Activated naive CD8-positive, alpha-beta T cell treated with anti-CD3 and anti-CD28 coated beads for 36 hours (primary cell): ENCODE measurements around the gene MTHFR. TPM values are rescaled to one million over a fixed set of nuclear protein-coding genes. Genes with fewer than 3 reads are reported as not detected.
A peak's percentile ranks its signal among the peaks of the same experiment; 100 is the strongest.

Experiments
- DNase-seq: peaks from one replicate; pipeline ENCODE4 v3.0.0; 2021
- H3K27ac Mint-ChIP-seq: one replicate; pipeline ENCODE4 v1.8.0; 2022; ENCODE audit warnings: mild to moderate bottlenecking, moderate library complexity, mixed read lengths
- H3K27me3 Mint-ChIP-seq: one replicate; pipeline ENCODE4 v1.8.0; 2022; ENCODE audit warnings: mild to moderate bottlenecking, mixed read lengths
- H3K36me3 Mint-ChIP-seq: one replicate; pipeline ENCODE4 v1.8.0; 2021; ENCODE audit warnings: mild to moderate bottlenecking, mixed read lengths
- H3K4me1 Mint-ChIP-seq: one replicate; pipeline ENCODE4 v1.8.0; 2021; ENCODE audit warnings: mixed read lengths
- H3K4me3 Mint-ChIP-seq: one replicate; pipeline ENCODE4 v1.8.0; 2022; ENCODE audit warnings: mild to moderate bottlenecking, moderate library complexity, mixed read lengths
- H3K9me3 Mint-ChIP-seq: one replicate; pipeline ENCODE4 v1.8.0; 2022; ENCODE audit warnings: mixed read lengths
- total RNA-seq, 2 experiments: library from RNA; stranded (reverse); gene quantifications; one replicate each; pipeline ENCODE4 v1.2.3, GENCODE V29; 2021

MTHFR gene
- total RNA-seq, 2 experiments from 2014 or later, result 11.0 to 12.2 TPM

DNA sequence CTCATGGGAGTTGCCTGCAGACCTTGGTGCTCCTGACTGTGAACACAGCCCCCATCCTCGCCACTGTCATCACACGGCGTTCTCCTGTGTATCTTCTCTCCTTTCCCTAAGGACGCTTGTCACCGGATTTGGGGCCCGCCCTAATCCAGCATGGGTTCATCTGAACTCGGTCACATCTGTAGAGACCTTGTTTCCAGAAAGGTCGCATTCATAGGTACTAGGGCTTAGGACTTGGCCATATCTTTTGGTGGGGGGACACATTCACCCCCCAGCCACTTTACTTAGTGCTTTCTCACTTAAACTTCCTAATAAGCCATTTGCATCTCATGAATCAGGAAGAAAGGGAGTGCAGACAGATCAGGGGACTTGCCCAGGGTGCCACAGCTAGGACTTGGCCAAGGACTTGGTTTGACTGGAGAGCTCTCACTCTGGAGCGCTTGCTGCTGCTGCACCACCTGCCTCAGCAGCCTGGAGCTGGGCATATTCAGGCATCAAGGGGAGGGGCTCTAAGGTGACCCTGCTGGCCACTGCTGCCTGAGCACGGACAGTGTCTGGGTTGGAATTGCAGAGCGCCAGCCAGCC is 32.1 kb upstream of the MTHFR start:
- Mint-ChIP-seq H3K27ac (no peak overlapping the region), H3K4me3 (no peak overlapping the region), H3K36me3 (peaks cover 6% of the 10 kb centered on the region), H3K9me3 (no peaks in the 10 kb centered on the region), H3K27me3 (no peaks in the 10 kb centered on the region), H3K4me1 (peaks cover 2% of the 10 kb centered on the region)
- DNase-seq, result no peak

GRCh38 chr1:11836955-11837766 is 31.4 kb upstream of the MTHFR start:
- Mint-ChIP-seq H3K27me3 (no peaks in the 10 kb centered on the region), H3K36me3 (peaks cover 8% of the 10 kb centered on the region), H3K4me3 (no peak overlapping the region), H3K9me3 (no peaks in the 10 kb centered on the region), H3K27ac (no peak overlapping the region), H3K4me1 (peaks cover 2% of the 10 kb centered on the region)
- DNase-seq, result no peak

GRCh38 chr1:11835441-11836225 is 29.9 kb upstream of the MTHFR start:
- no peak for DNase-seq
- Mint-ChIP-seq H3K9me3 (no peaks in the 10 kb centered on the region), H3K27me3 (no peaks in the 10 kb centered on the region), H3K27ac (no peak overlapping the region), H3K4me1 (peaks cover 2% of the 10 kb centered on the region), H3K36me3 (peaks cover 5% of the 10 kb centered on the region), H3K4me3 (no peak overlapping the region)

DNA sequence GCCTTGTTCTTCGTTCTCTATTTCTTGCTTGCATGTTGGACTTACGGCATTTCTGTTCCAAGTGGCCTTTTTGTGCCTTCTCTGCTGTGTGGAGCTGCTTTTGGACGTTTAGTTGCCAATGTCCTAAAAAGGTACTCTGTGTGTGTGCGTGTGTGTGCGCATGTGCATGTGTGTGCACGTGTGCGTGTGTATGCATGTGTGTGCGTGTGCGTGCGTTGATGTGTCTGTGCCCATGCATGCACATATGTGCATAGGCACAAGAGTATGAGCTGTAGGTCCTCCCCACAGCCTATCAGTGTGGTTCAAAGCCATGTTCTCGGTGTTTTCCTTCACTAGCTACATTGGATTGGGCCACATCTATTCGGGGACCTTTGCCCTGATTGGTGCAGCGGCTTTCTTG is 28.1 kb upstream of the MTHFR start:
- Mint-ChIP-seq H3K27ac (no peak overlapping the region), H3K27me3 (no peaks in the 10 kb centered on the region), H3K9me3 (no peaks in the 10 kb centered on the region), H3K36me3 (peaks cover 8% of the 10 kb centered on the region), H3K4me1 (peaks cover 2% of the 10 kb centered on the region), H3K4me3 (no peak overlapping the region)
- DNase-seq, result no peak

- no peak for DNase-seq
- no peak overlapping the region for H3K4me3 Mint-ChIP-seq
- no peaks in the 10 kb centered on the region for H3K27me3 Mint-ChIP-seq
- peaks cover 1% of the 10 kb centered on the region for H3K4me1 Mint-ChIP-seq
- H3K36me3 Mint-ChIP-seq, result peaks cover 6% of the 10 kb centered on the region
- no peaks in the 10 kb centered on the region for H3K9me3 Mint-ChIP-seq
- no peak overlapping the region for H3K27ac Mint-ChIP-seq
These were observed 27.7 kb upstream of the MTHFR start for GRCh38 chr1:11833497-11833896.

DNA sequence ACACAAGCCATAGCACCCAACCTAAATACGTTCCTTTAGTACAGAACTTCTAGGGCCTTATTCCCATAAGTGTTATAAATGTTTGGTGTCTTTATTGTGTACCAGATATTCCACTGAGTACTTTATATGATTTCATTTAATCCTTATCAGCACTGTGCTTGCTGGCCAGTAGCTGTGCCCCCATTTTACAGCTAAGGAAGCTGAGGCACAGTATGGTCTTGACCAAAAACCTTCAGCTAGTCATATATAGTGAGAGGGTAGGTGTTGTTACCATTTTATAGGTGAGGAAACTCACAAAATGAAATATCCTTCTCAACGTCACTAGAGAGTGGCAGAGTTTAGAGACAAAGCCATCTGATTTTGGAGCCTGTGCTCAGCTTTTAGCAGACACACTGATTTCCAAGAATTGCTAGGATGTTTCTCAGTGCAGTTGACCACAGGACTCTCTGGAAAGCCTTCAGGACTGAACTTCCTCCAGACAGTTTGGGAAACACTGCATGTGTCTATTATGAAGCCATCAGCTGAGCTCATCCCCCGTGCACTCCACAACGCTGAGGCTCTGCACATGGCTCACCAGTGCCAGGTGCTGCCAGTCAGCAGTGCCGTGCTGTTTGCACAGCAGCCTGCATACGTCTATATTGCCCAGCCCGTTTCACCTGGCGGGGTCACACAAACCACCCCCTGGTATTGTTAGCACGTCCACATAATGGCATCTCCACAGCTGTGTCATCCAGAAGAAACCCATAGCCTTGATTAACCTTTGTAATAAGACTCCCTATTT is 26.4 kb upstream of the MTHFR start:
- Mint-ChIP-seq H3K4me3 (no peak overlapping the region), H3K27me3 (no peaks in the 10 kb centered on the region), H3K36me3 (peaks cover 5% of the 10 kb centered on the region), H3K9me3 (no peaks in the 10 kb centered on the region), H3K27ac (no peak overlapping the region), H3K4me1 (no peaks in the 10 kb centered on the region)
- DNase-seq, result no peak

- Mint-ChIP-seq H3K4me1 (no peaks in the 10 kb centered on the region), H3K27me3 (no peaks in the 10 kb centered on the region), H3K27ac (no peak overlapping the region), H3K36me3 (peaks cover 5% of the 10 kb centered on the region), H3K4me3 (no peak overlapping the region), H3K9me3 (no peaks in the 10 kb centered on the region)
- DNase-seq, result no peak
These were observed 22.7 kb upstream of the MTHFR start for GRCh38 chr1:11828511-11828910.

GRCh38 chr1:11826946-11827345 is 21.2 kb upstream of the MTHFR start:
- Mint-ChIP-seq H3K27me3 (no peaks in the 10 kb centered on the region), H3K27ac (no peak overlapping the region), H3K36me3 (peaks cover 3% of the 10 kb centered on the region)

GRCh38 chr1:11825131-11825530 is 19.4 kb upstream of the MTHFR start:
- Mint-ChIP-seq H3K9me3 (no peaks in the 10 kb centered on the region), H3K4me3 (no peak overlapping the region), H3K27me3 (no peaks in the 10 kb centered on the region), H3K4me1 (no peaks in the 10 kb centered on the region), H3K36me3 (peaks cover 2% of the 10 kb centered on the region), H3K27ac (no peak overlapping the region)
- DNase-seq, result no peak

More at GRCh38 chr1:11826946-11827345, 21.2 kb upstream of the MTHFR start:
- Mint-ChIP-seq H3K4me1 (no peaks in the 10 kb centered on the region), H3K4me3 (no peak overlapping the region), H3K9me3 (no peaks in the 10 kb centered on the region)
- DNase-seq, result no peak

DNA sequence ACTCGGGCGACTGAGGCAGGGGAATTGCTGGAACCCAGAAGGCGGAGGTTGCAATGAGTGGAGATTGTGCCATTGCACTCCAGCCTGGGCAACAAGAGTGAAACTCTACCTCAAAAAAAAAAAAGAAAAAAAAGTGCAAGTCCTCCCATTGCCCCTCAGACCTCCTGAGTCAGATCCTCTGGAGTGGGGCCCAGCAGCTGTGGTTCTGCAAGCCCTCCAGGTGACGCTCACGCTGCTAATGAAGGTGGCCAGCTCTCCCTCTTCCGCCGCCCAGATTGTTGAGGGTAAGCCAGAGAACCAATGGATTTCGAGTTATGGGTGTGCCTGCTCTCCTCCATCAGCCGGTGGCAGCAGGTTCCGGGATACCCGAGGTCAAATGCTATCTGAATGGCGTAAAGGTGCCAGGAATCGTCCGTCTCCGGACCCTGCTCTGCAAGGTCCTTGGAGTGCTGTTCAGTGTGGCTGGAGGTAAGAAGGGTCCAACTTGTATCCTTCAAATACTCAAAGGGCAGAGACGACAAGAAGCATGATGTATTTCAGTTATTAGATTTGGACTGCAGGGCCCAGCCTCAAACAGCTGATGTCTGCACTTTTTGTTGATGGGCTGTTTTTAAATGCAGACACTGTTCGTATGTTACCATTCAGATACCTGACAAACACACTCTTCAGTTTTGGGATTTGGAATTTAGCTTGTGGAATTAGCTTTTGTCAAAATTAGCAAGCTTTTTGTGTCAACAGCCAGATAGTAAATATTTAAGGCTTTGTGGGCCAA is 17.8 kb upstream of the MTHFR start:
- Mint-ChIP-seq H3K27me3 (no peaks in the 10 kb centered on the region), H3K9me3 (no peaks in the 10 kb centered on the region), H3K36me3 (peaks cover 4% of the 10 kb centered on the region), H3K4me3 (no peak overlapping the region), H3K27ac (no peak overlapping the region), H3K4me1 (no peaks in the 10 kb centered on the region)
- DNase-seq, result no peak

GRCh38 chr1:11822091-11822490 is 16.3 kb upstream of the MTHFR start:
- peaks cover 6% of the 10 kb centered on the region for H3K36me3 Mint-ChIP-seq
- H3K4me1 Mint-ChIP-seq, result no peaks in the 10 kb centered on the region
- H3K4me3 Mint-ChIP-seq, result no peak overlapping the region

GRCh38 chr1:11817192-11817591 is 11.4 kb upstream of the MTHFR start:
- Mint-ChIP-seq H3K36me3 (peaks cover 8% of the 10 kb centered on the region), H3K4me1 (peaks cover 2% of the 10 kb centered on the region), H3K9me3 (no peaks in the 10 kb centered on the region), H3K4me3 (no peak overlapping the region), H3K27ac (no peak overlapping the region), H3K27me3 (no peaks in the 10 kb centered on the region)
- no peak for DNase-seq

More at GRCh38 chr1:11822091-11822490, 16.3 kb upstream of the MTHFR start:
- DNase-seq, result no peak
- H3K27me3 Mint-ChIP-seq, result no peaks in the 10 kb centered on the region
- H3K9me3 Mint-ChIP-seq, result no peaks in the 10 kb centered on the region
- no peak overlapping the region for H3K27ac Mint-ChIP-seq

DNA sequence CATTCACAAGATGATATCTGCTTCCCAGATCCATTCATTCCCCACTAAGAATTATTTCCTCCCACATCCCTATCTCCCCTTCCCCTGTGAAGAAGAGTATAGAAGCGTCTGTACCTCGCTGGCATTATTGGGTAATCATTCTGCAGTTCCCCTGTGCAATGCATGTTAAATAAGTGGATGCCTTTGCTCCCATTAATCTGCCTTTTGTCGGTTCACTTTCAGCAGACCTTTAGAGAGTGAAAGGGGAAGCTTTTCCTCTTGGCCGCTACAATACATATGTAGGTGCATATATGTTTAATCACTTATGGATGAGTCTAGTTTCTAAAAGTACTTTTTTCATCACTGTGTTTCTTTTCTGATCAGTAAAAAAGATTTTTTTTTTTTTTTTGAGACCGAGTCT is 7.3 kb upstream of the MTHFR start:
- peaks cover 14% of the 10 kb centered on the region for H3K36me3 Mint-ChIP-seq
- no peaks in the 10 kb centered on the region for H3K9me3 Mint-ChIP-seq
- DNase-seq, result no peak
- no peaks in the 10 kb centered on the region for H3K27me3 Mint-ChIP-seq
- no peak overlapping the region for H3K27ac Mint-ChIP-seq
- H3K4me3 Mint-ChIP-seq, result no peak overlapping the region
- peaks cover 11% of the 10 kb centered on the region for H3K4me1 Mint-ChIP-seq

- H3K27ac Mint-ChIP-seq, result peak overlapping the region; percentile 87
These were observed 1.4 kb upstream of the MTHFR start for GRCh38 chr1:11807133-11807532.

More at GRCh38 chr1:11807133-11807532, 1.4 kb upstream of the MTHFR start:
- H3K4me1 Mint-ChIP-seq, result peaks cover 50% of the 10 kb centered on the region
- H3K9me3 Mint-ChIP-seq, result no peaks in the 10 kb centered on the region
- peak overlapping the region; percentile 93 for H3K4me3 Mint-ChIP-seq
- DNase-seq, result no peak
- H3K27me3 Mint-ChIP-seq, result no peaks in the 10 kb centered on the region
- H3K36me3 Mint-ChIP-seq, result peaks cover 10% of the 10 kb centered on the region
